ENCODE results near the gene DPYSL3. TPM values are rescaled to one million over a fixed set of nuclear protein-coding genes. Genes with fewer than 3 reads are reported as not detected.

The DPYSL3 gene
- 136 and 139 TPM in 2 replicates for polyA plus RNA-seq (2011; rRNA removed)
- polyA minus RNA-seq (2011; rRNA and poly(A)+ RNA removed), result 146 and 147 TPM in 2 replicates

GRCh38 chr5:147509710-147510651 lies at the start of gene DPYSL3:
TSS of gene DPYSL3 (minus strand) at chr5:147510068. CDS start at chr5:147509858, 210 bp downstream.
- POLR2A ChIA-PET, result interaction anchor here (0.6 to 1.1 kb wide), 5 partner anchors 41 to 56 kb away, joined by 3 read pairs; no protein-coding TSS in a partner anchor
- no peaks in the 10 kb centered on the region for H3K27me3 ChIP-seq (ENCODE audit: control insufficient read depth, insufficient read depth, low read length)
- CTCF ChIA-PET, result interaction anchor here (0.9 to 1.7 kb wide), 4 partner anchors 8 to 67 kb away, joined by 3 to 5 read pairs (median 4); no protein-coding TSS in a partner anchor
- H3K27ac ChIP-seq (ENCODE audit: low read depth, low read length), result peak within 1 kb of the TSS; percentile 60
- H3K4me3 ChIP-seq (ENCODE audit: low read depth, low read length), result peak within 1 kb of the TSS; percentile 89
- DNase-seq (ENCODE audit: low read depth, low spot score), result peak; percentile 41
- H3K9me3 ChIP-seq (ENCODE audit: control insufficient read depth, insufficient read depth, low read length), result no peaks in the 10 kb centered on the region; the same call in 1 of the 2 replicates
- TF ChIP-seq CTCF (IDR thresholded peaks at IDR 0.05; ENCODE audit: low read depth, low read length), result peak; percentile 38

DNA sequence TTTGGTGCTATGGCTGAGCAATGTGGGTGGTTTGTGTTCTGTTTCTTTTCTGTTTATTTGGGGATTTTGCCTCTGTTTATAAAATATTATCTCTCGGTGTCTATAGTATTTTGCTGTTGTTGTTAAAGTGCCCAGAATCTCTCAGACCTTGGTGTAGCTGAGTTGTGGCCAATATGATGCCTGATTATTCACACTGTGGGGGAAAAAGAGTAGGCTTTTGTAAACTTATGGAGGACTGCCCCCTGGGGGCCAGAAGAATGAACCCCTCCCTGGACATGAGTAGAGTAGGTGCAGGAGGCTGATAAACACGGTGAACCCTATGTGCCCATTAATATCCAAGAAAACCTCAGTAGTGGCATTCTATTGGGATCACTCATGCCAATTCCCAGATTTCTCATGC lies 49.0 kb upstream of the DPYSL3 start:
- peak; percentile 84 for TF ChIP-seq CTCF (IDR thresholded peaks at IDR 0.05; ENCODE audit: low read depth, low read length)
- CTCF ChIA-PET, result interaction anchor here (0.7 to 6.6 kb wide), 32 partner anchors 11 to 460 kb away, joined by 3 to 108 read pairs (median 5); partner anchors contain the start of gene DPYSL3
- Histone ChIP-seq H3K27me3 (ENCODE audit: control insufficient read depth, insufficient read depth, low read length) (no peaks in the 10 kb centered on the region), H3K9me3 (ENCODE audit: control insufficient read depth, insufficient read depth, low read length) (no peaks in the 10 kb centered on the region), H3K27ac (ENCODE audit: low read depth, low read length) (no peak overlapping the region), H3K4me3 (ENCODE audit: low read depth, low read length) (no peak overlapping the region)
- POLR2A ChIA-PET, result interaction anchor here (0.6 kb wide), 1 partner anchor 105 kb away, joined by 3 read pairs; no protein-coding TSS in a partner anchor
- peak; percentile 61 for DNase-seq (ENCODE audit: low read depth, low spot score)

DNA sequence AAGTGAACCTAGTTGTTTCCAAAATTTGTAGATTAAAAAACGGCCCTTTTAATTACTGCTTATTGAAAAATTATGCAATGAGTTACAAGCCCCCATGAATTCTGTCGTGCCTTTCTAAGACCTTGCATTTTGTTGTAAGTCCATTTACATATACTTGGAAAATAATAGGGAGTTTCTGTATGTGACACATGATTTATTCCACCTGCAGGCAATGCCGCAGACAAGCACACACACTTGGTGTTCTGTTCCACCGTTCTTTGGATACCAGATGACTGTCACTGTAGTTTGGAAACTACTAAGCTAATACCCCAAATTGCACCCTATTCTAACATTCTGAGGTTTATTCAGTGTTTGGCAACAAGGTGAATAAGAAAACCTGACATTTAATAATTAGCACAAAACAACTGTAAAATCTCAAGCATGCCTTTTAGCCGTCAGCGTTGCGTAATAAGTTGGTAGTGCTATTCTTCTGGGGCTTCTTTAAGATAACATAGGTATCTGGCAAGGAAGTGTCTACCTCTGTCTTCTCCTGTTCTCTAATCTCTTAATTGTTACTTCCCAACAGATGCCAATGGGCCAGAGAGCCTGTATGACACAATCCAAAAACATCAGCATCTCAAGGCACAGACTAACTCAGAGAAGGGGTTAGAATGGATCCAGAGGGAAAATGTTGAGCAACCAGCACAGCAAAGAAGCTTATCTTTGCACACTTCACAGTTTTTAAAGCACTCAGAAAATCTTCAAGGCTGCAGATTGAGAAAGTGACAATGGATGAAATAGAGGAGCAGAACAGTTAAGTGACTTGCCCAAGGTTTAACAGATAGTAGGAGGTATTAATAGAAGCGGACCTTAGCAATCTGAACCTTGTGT lies 48.2 kb upstream of the DPYSL3 start:
- ChIA-PET CTCF (interaction anchor here (0.6 to 6.6 kb wide), 32 partner anchors 11 to 369 kb away, joined by 3 to 108 read pairs (median 4); partner anchors contain the start of gene DPYSL3), POLR2A (interaction anchor here (0.6 kb wide), 1 partner anchor 104 kb away, joined by 3 read pairs; no protein-coding TSS in a partner anchor)
- H3K9me3 ChIP-seq (ENCODE audit: control insufficient read depth, insufficient read depth, low read length), result no peaks in the 10 kb centered on the region
- H3K27ac ChIP-seq (ENCODE audit: low read depth, low read length), result no peak overlapping the region
- no peak overlapping the region for H3K4me3 ChIP-seq (ENCODE audit: low read depth, low read length)
- DNase-seq (ENCODE audit: low read depth, low spot score), result no peak
- TF ChIP-seq CTCF (IDR thresholded peaks at IDR 0.05; ENCODE audit: low read depth, low read length), result no peak
- no peaks in the 10 kb centered on the region for H3K27me3 ChIP-seq (ENCODE audit: control insufficient read depth, insufficient read depth, low read length)

GRCh38 chr5:147555176-147555575 lies 45.3 kb upstream of the DPYSL3 start:
- no peak for DNase-seq (ENCODE audit: low read depth, low spot score)
- POLR2A ChIA-PET, result interaction anchor here (2.1 kb wide), 1 partner anchor 19 kb away, joined by 9 read pairs; no protein-coding TSS in a partner anchor
- Histone ChIP-seq H3K27me3 (ENCODE audit: control insufficient read depth, insufficient read depth, low read length) (no peaks in the 10 kb centered on the region), H3K27ac (ENCODE audit: low read depth, low read length) (no peak overlapping the region), H3K9me3 (ENCODE audit: control insufficient read depth, insufficient read depth, low read length) (no peaks in the 10 kb centered on the region), H3K4me3 (ENCODE audit: low read depth, low read length) (no peak overlapping the region)
- TF ChIP-seq CTCF (IDR thresholded peaks at IDR 0.05; ENCODE audit: low read depth, low read length), result no peak
- CTCF ChIA-PET, result interaction anchor here (0.9 to 2.1 kb wide), 4 partner anchors 17 to 330 kb away, joined by 5 to 10 read pairs (median 6); no protein-coding TSS in a partner anchor

All from AG04450 (cell line).